Measurements from ENCODE around the gene CCDC124.

DNA sequence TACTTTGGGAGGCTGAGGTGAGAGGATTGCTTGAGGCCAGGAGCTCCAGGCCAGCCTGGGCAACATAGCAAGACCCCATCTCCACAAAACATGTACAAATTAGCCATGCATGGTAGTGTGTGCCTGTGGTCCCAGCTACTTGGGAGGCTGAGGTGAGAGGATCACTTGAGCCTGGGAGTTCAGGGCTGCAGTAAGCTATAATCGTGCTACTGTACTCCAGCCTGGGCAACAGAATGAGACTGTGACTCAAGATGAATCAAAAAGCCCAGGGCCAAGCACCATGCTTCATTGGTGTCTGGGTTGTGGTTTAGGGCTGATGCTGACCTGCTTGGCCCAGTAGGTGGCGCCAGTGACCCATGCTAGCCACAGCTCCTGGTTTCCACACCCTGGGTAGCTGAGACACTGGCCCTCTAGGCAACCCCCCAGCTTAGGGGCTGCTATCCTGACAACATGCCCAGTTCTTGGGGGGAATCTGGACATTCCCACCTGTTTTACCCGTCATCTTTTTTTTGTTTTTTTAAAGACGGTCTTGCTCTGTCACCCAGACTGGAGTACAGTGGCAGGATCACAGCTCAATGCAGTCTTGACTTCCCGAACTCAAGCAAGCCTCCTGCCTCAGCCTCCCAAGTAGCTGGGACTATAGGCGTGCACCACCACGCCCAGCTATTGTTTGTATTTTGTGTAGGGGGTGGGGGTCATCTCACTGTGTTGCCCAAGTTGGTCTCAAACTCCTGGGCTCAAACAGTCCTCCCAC lies 5.5 kb downstream of the CCDC124 start:
- peak; percentile 88 for TF ChIP-seq RAD21 (IDR thresholded peaks at IDR 0.05; ENCODE audit: low read depth)
- no peak for TF ChIP-seq EGR1 (IDR thresholded peaks at IDR 0.05)
- no peak for TF ChIP-seq CREB1 (IDR thresholded peaks at IDR 0.05; ENCODE audit: low read depth)
- TF ChIP-seq YY1 (IDR thresholded peaks at IDR 0.05; ENCODE audit: low read depth): no peak
- TF ChIP-seq, protein P1, sequence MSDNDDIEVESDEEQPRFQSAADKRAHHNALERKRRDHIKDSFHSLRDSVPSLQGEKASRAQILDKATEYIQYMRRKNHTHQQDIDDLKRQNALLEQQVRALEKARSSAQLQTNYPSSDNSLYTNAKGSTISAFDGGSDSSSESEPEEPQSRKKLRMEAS (IDR thresholded peaks at IDR 0.05): no peak
- TF ChIP-seq TAF1 (IDR thresholded peaks at IDR 0.05; ENCODE audit: low read depth): no peak
- TF ChIP-seq TCF12 (IDR thresholded peaks at IDR 0.05; ENCODE audit: low read depth): no peak
- no peak for TF ChIP-seq NFIC (IDR thresholded peaks at IDR 0.05)
